ENCODE results near the gene KLHDC8A. TPM values are rescaled to one million over a fixed set of nuclear protein-coding genes. Genes with fewer than 3 reads are reported as not detected.

Gene KLHDC8A
- total and polyA plus RNA-seq, 9 of the 15 experiments (the other 6 are each of a cell fraction or from before 2014, with no cell fraction given) = 0.01 to 0.54 (median 0.04) TPM; not detected in 6

GRCh38 chr1:205287767-205288559 is 68.8 kb downstream of the KLHDC8A start (continued):
- TF ChIP-seq ATF1 (CRISPR knock-in tag; IDR thresholded peaks at IDR 0.05) (no peak), ATF1 (tag; IDR thresholded peaks at IDR 0.05) (0 out of 2 replicates have a peak, but pooled peaks have one; percentile 17), PKNOX1 (IDR thresholded peaks at IDR 0.05) (peak; percentile 82), KLF10 (CRISPR knock-in tag; IDR thresholded peaks at IDR 0.05) (no peak), RCOR1 (IDR thresholded peaks at IDR 0.05; ENCODE audit: borderline replicate concordance in 1 of 2, low read depth in 2 of 2, low read length in 2 of 2) (peak in 1 of 2 experiments; percentile 34; a peak in 1 of 4 replicates), PHF21A (IDR thresholded peaks at IDR 0.05; ENCODE audit: borderline replicate concordance, low read depth) (no peak), ZFX (CRISPR knock-in tag; IDR thresholded peaks at IDR 0.05) (peak; percentile 18; the same call in 1 of the 2 replicates), ESRRA (IDR thresholded peaks at IDR 0.05; ENCODE audit: borderline replicate concordance, low read depth) (peak; percentile 59; the same call in 1 of the 2 replicates), TAF9B (IDR thresholded peaks at IDR 0.05; ENCODE audit: partially characterized antibody) (no peak), SRSF9 (IDR thresholded peaks at IDR 0.05; ENCODE audit: borderline replicate concordance, low read depth, low read length) (no peak), C11orf30 (IDR thresholded peaks at IDR 0.05; ENCODE audit: low read depth) (no peak)
